ENCODE results near the gene NEK10. TPM values are rescaled to one million over a fixed set of nuclear protein-coding genes. Genes with fewer than 3 reads are reported as not detected.

NEK10 gene
- total and polyA plus RNA-seq, 2 donors (not counting 1 experiment from before 2014, with no cell fraction given), result 0.49 to 0.55 TPM

GRCh38 chr3:27078246-27078913 is 290.8 kb downstream of the NEK10 start:
- Mint-ChIP-seq H3K9me3 (ENCODE audit: insufficient read depth) (no peaks in the 10 kb centered on the region), H3K27me3 (peaks cover 6% of the 10 kb centered on the region), H3K4me3 (no peak overlapping the region), H3K27ac (no peak overlapping the region), H3K4me1 (no peaks in the 10 kb centered on the region)
- Histone ChIP-seq H3K36me3 (replicated peaks in 1 of 2; ENCODE audit: control extremely low read depth in 1 of 2, control insufficient read depth in 1 of 2, extremely low read depth in 1 of 2, insufficient read depth in 2 of 2, low read length in 1 of 2) (no peaks in the 10 kb centered on the region), H3K4me3 (ENCODE audit: control extremely low read depth in 1 of 5, extremely low read depth in 1 of 5, insufficient read depth in 1 of 5, low read depth in 2 of 5, low read length in 4 of 5) (no peak overlapping the region), H3K27ac (ENCODE audit: low read length in 2 of 2) (no peak overlapping the region), H4K20me1 (ENCODE audit: control insufficient read depth, insufficient read depth, low read length, poor library complexity, severe bottlenecking) (no peaks in the 10 kb centered on the region), H2AFZ (ENCODE audit: insufficient read depth, low read depth, low read length, poor library complexity, severe bottlenecking) (no peak overlapping the region), H3K27me3 (replicated peaks in 1 of 4; ENCODE audit: control extremely low read depth in 1 of 4, control insufficient read depth in 3 of 4, insufficient read depth in 4 of 4, low read length in 3 of 4) (no peaks in the 10 kb centered on the region), H3K4me2 (replicated peaks; ENCODE audit: low read depth, low read length, poor library complexity, severe bottlenecking) (no peak overlapping the region), H3K9me3 (ENCODE audit: control extremely low read depth in 1 of 3, control insufficient read depth in 2 of 3, insufficient read depth in 1 of 3, low read length in 2 of 3) (no peaks in the 10 kb centered on the region), H3K79me2 (ENCODE audit: control insufficient read depth, insufficient read depth, low read length) (no peaks in the 10 kb centered on the region), H3K4me1 (ENCODE audit: control insufficient read depth in 2 of 2, insufficient read depth in 2 of 2, low read length in 2 of 2) (no peaks in the 10 kb centered on the region), H3K9ac (ENCODE audit: low read length) (no peak overlapping the region)
- CTCF ChIA-PET, result no interaction called here
- TF ChIP-seq EZH2 (IDR thresholded peaks at IDR 0.05; ENCODE audit: borderline replicate concordance, insufficient read depth, low read depth, low read length, poor library complexity, severe bottlenecking) (no peak), CTCF (IDR thresholded peaks at IDR 0.05) (no peak)
- POLR2A ChIA-PET, result no interaction called here
- ATAC-seq (ENCODE audit: low read depth), result no peak
- 85% methylated on average over 1 of the region's 5 CpGs for WGBS (ENCODE audit: insufficient coverage)
- no peak for DNase-seq
- intact Hi-C loops (cut with micrococcal nuclease), result no loop called here

GRCh38 chr3:27076815-27077630 is 292.2 kb downstream of the NEK10 start:
- Histone ChIP-seq H3K4me2 (replicated peaks; ENCODE audit: low read depth, low read length, poor library complexity, severe bottlenecking) (no peak overlapping the region), H2AFZ (ENCODE audit: insufficient read depth, low read depth, low read length, poor library complexity, severe bottlenecking) (no peak overlapping the region), H3K4me3 (ENCODE audit: control extremely low read depth in 1 of 5, extremely low read depth in 1 of 5, insufficient read depth in 1 of 5, low read depth in 2 of 5, low read length in 4 of 5) (no peak overlapping the region), H3K9me3 (ENCODE audit: control extremely low read depth in 1 of 3, control insufficient read depth in 2 of 3, insufficient read depth in 1 of 3, low read length in 2 of 3) (no peaks in the 10 kb centered on the region), H4K20me1 (ENCODE audit: control insufficient read depth, insufficient read depth, low read length, poor library complexity, severe bottlenecking) (no peaks in the 10 kb centered on the region), H3K27me3 (replicated peaks in 1 of 4; ENCODE audit: control extremely low read depth in 1 of 4, control insufficient read depth in 3 of 4, insufficient read depth in 4 of 4, low read length in 3 of 4) (no peaks in the 10 kb centered on the region), H3K9ac (ENCODE audit: low read length) (no peak overlapping the region), H3K27ac (ENCODE audit: low read length in 2 of 2) (no peak overlapping the region), H3K36me3 (replicated peaks in 1 of 2; ENCODE audit: control extremely low read depth in 1 of 2, control insufficient read depth in 1 of 2, extremely low read depth in 1 of 2, insufficient read depth in 2 of 2, low read length in 1 of 2) (no peaks in the 10 kb centered on the region), H3K4me1 (ENCODE audit: control insufficient read depth in 2 of 2, insufficient read depth in 2 of 2, low read length in 2 of 2) (no peaks in the 10 kb centered on the region), H3K79me2 (ENCODE audit: control insufficient read depth, insufficient read depth, low read length) (no peaks in the 10 kb centered on the region)
- DNase-seq (no peak), ATAC-seq (ENCODE audit: low read depth) (no peak)
- H3K9me3 Mint-ChIP-seq (ENCODE audit: insufficient read depth), result no peaks in the 10 kb centered on the region
- intact Hi-C loops (cut with micrococcal nuclease), result no loop called here
- no peaks in the 10 kb centered on the region for H3K4me1 Mint-ChIP-seq
- WGBS (ENCODE audit: insufficient coverage), result 90% methylated on average over 3 of the region's 6 CpGs
- POLR2A ChIA-PET, result no interaction called here
- TF ChIP-seq EZH2 (IDR thresholded peaks at IDR 0.05; ENCODE audit: borderline replicate concordance, insufficient read depth, low read depth, low read length, poor library complexity, severe bottlenecking) (no peak), CTCF (IDR thresholded peaks at IDR 0.05) (no peak)
- H3K27me3 Mint-ChIP-seq, result peaks cover 6% of the 10 kb centered on the region
- no peak overlapping the region for H3K27ac Mint-ChIP-seq
- no peak overlapping the region for H3K4me3 Mint-ChIP-seq
- CTCF ChIA-PET, result no interaction called here

Data from B cell (primary cell).